ENCODE results near the gene DHX57.

The DHX57 gene

GRCh38 chr2:38751596-38752410 is 123.9 kb downstream of the DHX57 start:
- no peak for DNase-seq (ENCODE audit: low read depth in 2 of 2)

- peak; percentile 95 for DNase-seq (ENCODE audit: low read depth in 2 of 2)
These were observed 124.7 kb downstream of the DHX57 start, which contains the start of gene SRSF7 for GRCh38 chr2:38750891-38751595. SRSF7 (minus strand) TSS chr2:38751361; CDS start chr2:38751256, 105 bp downstream.

GRCh38 chr2:38750011-38750890 is 125.5 kb downstream of the DHX57 start:
- peak in 1 of 2 donors; percentile 40 for DNase-seq (ENCODE audit: low read depth in 2 of 2)

- DNase-seq (ENCODE audit: low read depth in 2 of 2), result no peak
These were observed 126.6 kb downstream of the DHX57 start for GRCh38 chr2:38748943-38749804.

- no peak for DNase-seq (ENCODE audit: low read depth in 2 of 2)
These were observed 127.3 kb downstream of the DHX57 start for GRCh38 chr2:38748391-38748790.

- DNase-seq (ENCODE audit: low read depth in 2 of 2), result no peak
These were observed 127.9 kb downstream of the DHX57 start for GRCh38 chr2:38747819-38748218.
